ENCODE data around the gene PLEKHH1. TPM values are rescaled to one million over a fixed set of nuclear protein-coding genes. Genes with fewer than 3 reads are reported as not detected.

PLEKHH1 gene
- total and polyA plus RNA-seq, 2 of the 8 experiments (the other 6 are each of a cell fraction or from before 2014, with no cell fraction given): 28.3 to 33.3 TPM

GRCh38 chr14:67554341-67554740, 21.3 kb downstream of the PLEKHH1 start:
- Histone ChIP-seq H3K18ac (ENCODE audit: extremely low read depth, low read length) (no peak overlapping the region), H2BK15ac (ENCODE audit: low read length) (no peak overlapping the region), H3K79me1 (ENCODE audit: low read depth, low read length) (no peaks in the 10 kb centered on the region), H3K56ac (replicated peaks; ENCODE audit: insufficient read length, low read depth, low read length) (no peak overlapping the region), H3K4me3 (ENCODE audit: extremely low read depth in 1 of 4, insufficient read depth in 2 of 4, low read depth in 3 of 4, low read length in 4 of 4) (no peak overlapping the region), H3K4me1 (replicated peaks in 1 of 4; ENCODE audit: control insufficient read depth in 3 of 4, insufficient read depth in 4 of 4, low read length in 3 of 4) (peaks cover 0 to 2% (median 0%) of the 10 kb centered on the region in 4 experiments; a peak in 1 of 7 replicates), H4K8ac (ENCODE audit: extremely low read depth, insufficient read depth, low read length) (no peak overlapping the region), H2BK120ac (replicated peaks; ENCODE audit: low read depth, low read length) (no peak overlapping the region), H2BK5ac (ENCODE audit: low read depth, low read length) (no peak overlapping the region; the same call in 1 of the 2 replicates), H3K27me3 (replicated peaks in 1 of 4; ENCODE audit: control insufficient read depth in 3 of 4, extremely low read depth in 1 of 4, insufficient read depth in 3 of 4, low read length in 3 of 4) (no peaks in the 10 kb centered on the region), H3K23me2 (ENCODE audit: low read depth, low read length) (no peaks in the 10 kb centered on the region), H3K79me2 (ENCODE audit: control insufficient read depth in 1 of 2, insufficient read depth in 2 of 2, low read length in 2 of 2) (no peaks in the 10 kb centered on the region), H4K91ac (replicated peaks; ENCODE audit: insufficient read length, low read length) (no peak overlapping the region), H2BK12ac (ENCODE audit: low read depth, low read length) (no peak overlapping the region), H2AFZ (ENCODE audit: low read length) (no peak overlapping the region), H3K27ac (ENCODE audit: low read depth, low read length) (no peak overlapping the region), H3K36me3 (ENCODE audit: control insufficient read depth in 2 of 4, insufficient read depth in 4 of 4, low read length in 3 of 4) (no peaks in the 10 kb centered on the region; a peak in 1 of 8 replicates), H3K4ac (replicated peaks; ENCODE audit: insufficient read length, low read depth, low read length) (no peak overlapping the region), H2AK5ac (ENCODE audit: low read depth, low read length) (no peak overlapping the region), H4K20me1 (replicated peaks in 1 of 2; ENCODE audit: control insufficient read depth in 1 of 2, insufficient read depth in 2 of 2, low read length in 2 of 2) (no peaks in the 10 kb centered on the region), H2BK20ac (ENCODE audit: low read length) (no peak overlapping the region), H3K14ac (ENCODE audit: insufficient read length) (no peak overlapping the region), H3K9me3 (ENCODE audit: insufficient read depth in 2 of 2, low read depth in 1 of 2, low read length in 1 of 2) (no peaks in the 10 kb centered on the region), H4K5ac (ENCODE audit: insufficient read length, low read depth, low read length) (no peak overlapping the region), H3K4me2 (ENCODE audit: insufficient read depth in 1 of 2, low read depth in 2 of 2, low read length in 2 of 2) (no peak overlapping the region), H3K9ac (replicated peaks in 1 of 4; ENCODE audit: extremely low read depth in 1 of 4, low read depth in 3 of 4, low read length in 3 of 4) (no peak overlapping the region), H3K23ac (ENCODE audit: insufficient read length) (no peak overlapping the region)
- FAIRE-seq (no peak), DNase-seq (ENCODE audit: low read depth in 1 of 2, low spot score in 2 of 2) (no peak)
- POLR2A ChIA-PET (ENCODE audit: partially characterized antibody): interaction anchor here (1.0 to 1.4 kb wide), 2 partner anchors 13 to 27 kb away, joined by 4 read pairs; no protein-coding TSS in a partner anchor
- CTCF ChIA-PET (ENCODE audit: partially characterized antibody): interaction anchor here (0.7 to 18.2 kb wide), 9 partner anchors 13 to 127 kb away, joined by 3 to 187 read pairs (median 6); no protein-coding TSS in a partner anchor
- 90% methylated on average over 7 of the region's 7 CpGs; no CpG with 5 or more reads in 1 of the 2 experiments for WGBS, 2 experiments (ENCODE audit: extremely low coverage in 1 of 2, insufficient coverage in 1 of 2, insufficient read length in 1 of 2, insufficient replicate concordance in 2 of 2, low coverage in 1 of 2, low lambda C conversion rate in 2 of 2, missing lambda C conversion rate in 1 of 2)
- TF ChIP-seq TAF7 (optimal IDR thresholded peaks at IDR 0.05; ENCODE audit: borderline replicate concordance, low read depth, low read length) (no peak), JUN (IDR thresholded peaks at IDR 0.05; ENCODE audit: low read depth, low read length) (no peak), TEAD4 (IDR thresholded peaks at IDR 0.05; ENCODE audit: low read depth, low read length) (no peak), POLR2AphosphoS5 (IDR thresholded peaks at IDR 0.05; ENCODE audit: low read depth, low read length) (no peak), SRF (IDR thresholded peaks at IDR 0.05; ENCODE audit: low read depth, low read length) (no peak), SAP30 (IDR thresholded peaks at IDR 0.05; ENCODE audit: insufficient read depth, insufficient replicate concordance, low read length) (no peak), HDAC6 (IDR thresholded peaks at IDR 0.05; ENCODE audit: low read depth, low read length) (no peak), CBX8 (IDR thresholded peaks at IDR 0.05; ENCODE audit: borderline replicate concordance, low read depth, low read length) (no peak), MAFK (IDR thresholded peaks at IDR 0.05; ENCODE audit: low read depth, low read length) (no peak), SP1 (IDR thresholded peaks at IDR 0.05; ENCODE audit: low read depth, low read length) (no peak), GTF2F1 (IDR thresholded peaks at IDR 0.05; ENCODE audit: borderline replicate concordance, low read depth, low read length) (no peak), EGR1 (IDR thresholded peaks at IDR 0.05; ENCODE audit: borderline replicate concordance, low read depth, low read length) (no peak), BRCA1 (IDR thresholded peaks at IDR 0.05; ENCODE audit: low read depth, low read length) (no peak), SUZ12 (IDR thresholded peaks at IDR 0.05; ENCODE audit: low read length) (no peak), CTBP2 (IDR thresholded peaks at IDR 0.05; ENCODE audit: borderline replicate concordance, insufficient read depth, insufficient read length, low read length) (no peak)
